GM12872 (cell line): Measurements from ENCODE around the gene EGR4.

Source experiments
- CTCF ChIP-seq: IDR thresholded peaks from 3 replicates; pipeline ENCODE4 v1.5.1; 2011; ENCODE audit warnings: low read depth, mild to moderate bottlenecking, low read length, moderate library complexity; ENCODE audit not compliant: insufficient read depth

Gene EGR4

GRCh38 chr2:73282924-73283544, 10.3 kb downstream of the EGR4 start:
- no peak for TF ChIP-seq CTCF

- no peak for TF ChIP-seq CTCF
These were observed 12.1 kb downstream of the EGR4 start for GRCh38 chr2:73281244-73281643.

- TF ChIP-seq CTCF = no peak
These were observed 13.5 kb downstream of the EGR4 start for GRCh38 chr2:73279852-73280251.

GRCh38 chr2:73272270-73272669, 21.1 kb downstream of the EGR4 start:
- no peak for TF ChIP-seq CTCF

- TF ChIP-seq CTCF = no peak
These were observed 23.5 kb downstream of the EGR4 start for GRCh38 chr2:73269686-73270465.

GRCh38 chr2:73268830-73269685, 24.3 kb downstream of the EGR4 start:
- no peak for TF ChIP-seq CTCF

GRCh38 chr2:73268366-73268829, 24.9 kb downstream of the EGR4 start:
- TF ChIP-seq CTCF = no peak
